ENCODE results near the gene CACNB3. TPM values are rescaled to one million over a fixed set of nuclear protein-coding genes. Genes with fewer than 3 reads are reported as not detected.

The CACNB3 gene
- total and polyA plus RNA-seq, 9 of the 15 experiments (the other 6 are each of a cell fraction or from before 2014, with no cell fraction given), result 0.24 to 2.0 (median 1.5) TPM

DNA sequence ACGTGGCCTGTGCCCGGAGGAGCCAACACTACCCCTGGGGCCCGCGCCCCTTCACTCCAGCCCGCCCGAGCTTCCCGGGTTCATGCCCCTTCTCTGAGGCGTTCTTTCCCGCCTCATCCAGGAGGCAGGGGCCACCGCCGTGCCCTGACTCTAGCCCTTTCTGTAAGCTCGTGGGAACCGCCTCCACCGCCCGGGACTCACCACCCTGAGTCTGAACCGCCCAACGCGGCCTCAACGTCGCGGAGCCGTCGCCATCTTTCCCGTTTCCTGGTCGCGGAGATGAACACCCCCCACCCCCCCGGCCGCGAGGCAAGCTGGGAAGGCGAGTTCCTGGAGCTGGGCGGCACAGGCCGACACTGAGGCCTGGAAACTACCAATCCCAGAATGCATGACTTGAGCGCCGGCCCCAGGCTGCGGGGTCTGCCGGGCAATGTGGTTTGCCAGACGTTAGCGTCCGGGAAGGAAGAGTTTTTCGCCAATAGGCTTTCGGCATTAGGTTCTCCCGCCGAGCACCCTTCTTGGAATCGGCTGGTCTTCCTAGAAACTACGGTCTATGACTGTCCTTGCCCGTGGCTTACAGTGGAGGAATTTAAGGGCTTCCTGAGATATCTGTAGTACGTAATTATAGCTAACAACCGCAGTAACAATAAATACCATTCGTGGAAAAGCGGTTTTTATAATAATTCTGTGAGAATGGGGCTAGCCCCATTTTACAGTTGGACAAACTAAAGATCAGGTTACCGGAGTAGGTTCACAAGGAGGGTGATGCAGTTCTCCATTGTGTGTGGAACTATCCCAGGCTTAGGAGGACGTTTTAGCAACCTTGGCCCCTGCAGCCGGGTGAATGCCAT, 33.8 kb downstream of the CACNB3 start, which contains the start of gene DDX23 (continued):
- TF ChIP-seq, protein P1, sequence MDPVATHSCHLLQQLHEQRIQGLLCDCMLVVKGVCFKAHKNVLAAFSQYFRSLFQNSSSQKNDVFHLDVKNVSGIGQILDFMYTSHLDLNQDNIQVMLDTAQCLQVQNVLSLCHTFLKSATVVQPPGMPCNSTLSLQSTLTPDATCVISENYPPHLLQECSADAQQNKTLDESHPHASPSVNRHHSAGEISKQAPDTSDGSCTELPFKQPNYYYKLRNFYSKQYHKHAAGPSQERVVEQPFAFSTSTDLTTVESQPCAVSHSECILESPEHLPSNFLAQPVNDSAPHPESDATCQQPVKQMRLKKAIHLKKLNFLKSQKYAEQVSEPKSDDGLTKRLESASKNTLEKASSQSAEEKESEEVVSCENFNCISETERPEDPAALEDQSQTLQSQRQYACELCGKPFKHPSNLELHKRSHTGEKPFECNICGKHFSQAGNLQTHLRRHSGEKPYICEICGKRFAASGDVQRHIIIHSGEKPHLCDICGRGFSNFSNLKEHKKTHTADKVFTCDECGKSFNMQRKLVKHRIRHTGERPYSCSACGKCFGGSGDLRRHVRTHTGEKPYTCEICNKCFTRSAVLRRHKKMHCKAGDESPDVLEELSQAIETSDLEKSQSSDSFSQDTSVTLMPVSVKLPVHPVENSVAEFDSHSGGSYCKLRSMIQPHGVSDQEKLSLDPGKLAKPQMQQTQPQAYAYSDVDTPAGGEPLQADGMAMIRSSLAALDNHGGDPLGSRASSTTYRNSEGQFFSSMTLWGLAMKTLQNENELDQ (CRISPR knock-in tag; IDR thresholded peaks at IDR 0.05; ENCODE audit: borderline replicate concordance), result no peak
- TF ChIP-seq, protein P2, sequence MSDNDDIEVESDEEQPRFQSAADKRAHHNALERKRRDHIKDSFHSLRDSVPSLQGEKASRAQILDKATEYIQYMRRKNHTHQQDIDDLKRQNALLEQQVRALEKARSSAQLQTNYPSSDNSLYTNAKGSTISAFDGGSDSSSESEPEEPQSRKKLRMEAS (CRISPR knock-in tag; IDR thresholded peaks at IDR 0.05), result peak; percentile 67
- TF ChIP-seq U2AF2 (optimal IDR thresholded peaks at IDR 0.05; ENCODE audit: low read depth, low read length) (no peak), ILF3 (IDR thresholded peaks at IDR 0.05; ENCODE audit: borderline replicate concordance) (no peak), RBM15 (IDR thresholded peaks at IDR 0.05; ENCODE audit: insufficient read depth, low read length) (no peak), ZNF707 (CRISPR knock-in tag; conservative IDR thresholded peaks at IDR 0.05) (no peak), SREBF1 (IDR thresholded peaks at IDR 0.05; ENCODE audit: borderline replicate concordance, low read depth, low read length) (peak; percentile 76; the same call in 1 of the 2 replicates), ZNF57 (CRISPR knock-in tag; IDR thresholded peaks at IDR 0.05) (no peak), XRCC4 (IDR thresholded peaks at IDR 0.05; ENCODE audit: extremely low read depth, insufficient read depth, insufficient read length) (no peak)
- TF ChIP-seq, protein P3, sequence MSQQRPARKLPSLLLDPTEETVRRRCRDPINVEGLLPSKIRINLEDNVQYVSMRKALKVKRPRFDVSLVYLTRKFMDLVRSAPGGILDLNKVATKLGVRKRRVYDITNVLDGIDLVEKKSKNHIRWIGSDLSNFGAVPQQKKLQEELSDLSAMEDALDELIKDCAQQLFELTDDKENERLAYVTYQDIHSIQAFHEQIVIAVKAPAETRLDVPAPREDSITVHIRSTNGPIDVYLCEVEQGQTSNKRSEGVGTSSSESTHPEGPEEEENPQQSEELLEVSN (IDR thresholded peaks at IDR 0.05; ENCODE audit: borderline replicate concordance in 1 of 2, extremely low read depth in 1 of 2, insufficient read depth in 1 of 2, insufficient read length in 1 of 2, low read depth in 1 of 2, low read length in 1 of 2, poor library complexity in 1 of 2, severe bottlenecking in 1 of 2), result peak; percentile 49 to 70
- TF ChIP-seq, protein P4, sequence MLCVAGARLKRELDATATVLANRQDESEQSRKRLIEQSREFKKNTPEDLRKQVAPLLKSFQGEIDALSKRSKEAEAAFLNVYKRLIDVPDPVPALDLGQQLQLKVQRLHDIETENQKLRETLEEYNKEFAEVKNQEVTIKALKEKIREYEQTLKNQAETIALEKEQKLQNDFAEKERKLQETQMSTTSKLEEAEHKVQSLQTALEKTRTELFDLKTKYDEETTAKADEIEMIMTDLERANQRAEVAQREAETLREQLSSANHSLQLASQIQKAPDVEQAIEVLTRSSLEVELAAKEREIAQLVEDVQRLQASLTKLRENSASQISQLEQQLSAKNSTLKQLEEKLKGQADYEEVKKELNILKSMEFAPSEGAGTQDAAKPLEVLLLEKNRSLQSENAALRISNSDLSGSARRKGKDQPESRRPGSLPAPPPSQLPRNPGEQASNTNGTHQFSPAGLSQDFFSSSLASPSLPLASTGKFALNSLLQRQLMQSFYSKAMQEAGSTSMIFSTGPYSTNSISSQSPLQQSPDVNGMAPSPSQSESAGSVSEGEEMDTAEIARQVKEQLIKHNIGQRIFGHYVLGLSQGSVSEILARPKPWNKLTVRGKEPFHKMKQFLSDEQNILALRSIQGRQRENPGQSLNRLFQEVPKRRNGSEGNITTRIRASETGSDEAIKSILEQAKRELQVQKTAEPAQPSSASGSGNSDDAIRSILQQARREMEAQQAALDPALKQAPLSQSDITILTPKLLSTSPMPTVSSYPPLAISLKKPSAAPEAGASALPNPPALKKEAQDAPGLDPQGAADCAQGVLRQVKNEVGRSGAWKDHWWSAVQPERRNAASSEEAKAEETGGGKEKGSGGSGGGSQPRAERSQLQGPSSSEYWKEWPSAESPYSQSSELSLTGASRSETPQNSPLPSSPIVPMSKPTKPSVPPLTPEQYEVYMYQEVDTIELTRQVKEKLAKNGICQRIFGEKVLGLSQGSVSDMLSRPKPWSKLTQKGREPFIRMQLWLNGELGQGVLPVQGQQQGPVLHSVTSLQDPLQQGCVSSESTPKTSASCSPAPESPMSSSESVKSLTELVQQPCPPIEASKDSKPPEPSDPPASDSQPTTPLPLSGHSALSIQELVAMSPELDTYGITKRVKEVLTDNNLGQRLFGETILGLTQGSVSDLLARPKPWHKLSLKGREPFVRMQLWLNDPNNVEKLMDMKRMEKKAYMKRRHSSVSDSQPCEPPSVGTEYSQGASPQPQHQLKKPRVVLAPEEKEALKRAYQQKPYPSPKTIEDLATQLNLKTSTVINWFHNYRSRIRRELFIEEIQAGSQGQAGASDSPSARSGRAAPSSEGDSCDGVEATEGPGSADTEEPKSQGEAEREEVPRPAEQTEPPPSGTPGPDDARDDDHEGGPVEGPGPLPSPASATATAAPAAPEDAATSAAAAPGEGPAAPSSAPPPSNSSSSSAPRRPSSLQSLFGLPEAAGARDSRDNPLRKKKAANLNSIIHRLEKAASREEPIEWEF (CRISPR knock-in tag; IDR thresholded peaks at IDR 0.05), result no peak
